Ovary (tissue), 9 donors: ENCODE data around the gene HMG20B. TPM values are rescaled to one million over a fixed set of nuclear protein-coding genes. Genes with fewer than 3 reads are reported as not detected.
A peak's percentile ranks its signal among the peaks of the same experiment; 100 is the strongest.

Experiments
- DNase-seq, 5 donors: peaks; one replicate each; pipeline ENCODE4 v3.0.0-alpha.2; 2019 to 2020
- H3K27ac ChIP-seq, 2 donors: fragments of 200-600 bp; one replicate each; pipeline versions ENCODE4 v1.5.1 to v1.8.0; 2019 to 2022
- H3K27me3 ChIP-seq: fragments of 200-600 bp; one replicate; pipeline ENCODE4 v1.8.0; 2022
- H3K36me3 ChIP-seq: fragments of 200-600 bp; sonication (generic); one replicate; pipeline ENCODE4 v1.5.1; 2019
- H3K4me1 ChIP-seq: one replicate; pipeline ENCODE4 v1.8.1; 2013; ENCODE audit warnings: mild to moderate bottlenecking, moderate library complexity; ENCODE audit not compliant: insufficient read depth
- H3K4me3 ChIP-seq: fragments of 200-600 bp; sonication (generic); one replicate; pipeline ENCODE4 v1.5.1; 2017
- H3K9me3 ChIP-seq, 2 donors: fragments of 200-600 bp in 1 of 2; sonication (generic) in 1 of 2; one replicate each; pipeline versions ENCODE4 v1.5.1 to v1.8.1; 2013 to 2019; ENCODE audit warnings: mild to moderate bottlenecking in 1 of 2, moderate library complexity in 1 of 2
- CTCF ChIP-seq, 3 donors: fragments of 450-650 bp in 2 of 3; fragments of 200-600 bp in 1 of 3; IDR thresholded peaks; one replicate each; pipeline versions ENCODE4 v1.5.1 to v1.8.0; 2016 to 2022; ENCODE audit warnings: antibody characterized with exemption in 3 of 3, mild to moderate bottlenecking in 1 of 3
- EP300 ChIP-seq: sonication (generic); formaldehyde crosslinking; IDR thresholded peaks from one replicate; pipeline ENCODE4 v1.6.1; 2017; ENCODE audit warnings: antibody characterized with exemption
- POLR2A ChIP-seq: fragments of 450-650 bp; IDR thresholded peaks from one replicate; pipeline ENCODE4 v1.6.1; 2017; ENCODE audit warnings: antibody characterized with exemption, mild to moderate bottlenecking, moderate library complexity
- WGBS, 3 donors: extraction: QIAGEN DNeasy Blood & Tissue Kit in 1 of 3; methylation state at CpG; one replicate each; pipeline versions ENCODE4 v1.1.5 to v1.1.7; 2013 to 2017; 5-methylcytosine and 5-hydroxymethylcytosine counted together
- intact Hi-C, 4 donors: fragments of 100-400 bp; cut with DNase I; formaldehyde crosslinking; loops; one replicate each; pipeline versions ENCODE4 v1.11.0 to v1.15.1; 2022 to 2023
- polyA plus RNA-seq, 2 donors: library from polyadenylated mRNA; stranded (reverse); fragments of 200-250 nt in 1 of 2; fragments of 350-450 nt in 1 of 2; fragmentation: Illumina TruSeq in 1 of 2; extraction: RNeasy Lipid Tissue Mini Kit (QIAGEN cat#74804) in 1 of 2; gene quantifications; one replicate each; pipeline ENCODE4 v1.2.3, GENCODE V29; 2013 to 2014
- total RNA-seq, 7 donors: library from RNA; depleted of rRNA in 2 of 7; stranded (reverse); fragments of >200 nt in 2 of 7; fragmentation: NEBNext Ultra II Directional in 3 of 7; extraction: Animal tissue kit (Norgen Biotek cat#: 25700) in 3 of 7; gene quantifications; one replicate each; pipeline versions ENCODE4 v1.1.0 to v1.2.4, GENCODE V29; 2016 to 2023
- donor health status: DM: no; HTN: no; CAD: no; lungs with moderate emphysema.
- donor health status: DM: no; HTN: no; CAD: no.
- donor health status: Bipolar disorder and iron deficiency.
- donor health status: DM: yes; HTN: yes; CAD: no.
- donor health status: DM: no; HTN: no; CAD: no.
- donor health status: DM: yes; HTN: yes; CAD: no.

Gene HMG20B
- total and polyA plus RNA-seq, 9 donors: 33.2 to 109 (median 60.3) TPM

DNA sequence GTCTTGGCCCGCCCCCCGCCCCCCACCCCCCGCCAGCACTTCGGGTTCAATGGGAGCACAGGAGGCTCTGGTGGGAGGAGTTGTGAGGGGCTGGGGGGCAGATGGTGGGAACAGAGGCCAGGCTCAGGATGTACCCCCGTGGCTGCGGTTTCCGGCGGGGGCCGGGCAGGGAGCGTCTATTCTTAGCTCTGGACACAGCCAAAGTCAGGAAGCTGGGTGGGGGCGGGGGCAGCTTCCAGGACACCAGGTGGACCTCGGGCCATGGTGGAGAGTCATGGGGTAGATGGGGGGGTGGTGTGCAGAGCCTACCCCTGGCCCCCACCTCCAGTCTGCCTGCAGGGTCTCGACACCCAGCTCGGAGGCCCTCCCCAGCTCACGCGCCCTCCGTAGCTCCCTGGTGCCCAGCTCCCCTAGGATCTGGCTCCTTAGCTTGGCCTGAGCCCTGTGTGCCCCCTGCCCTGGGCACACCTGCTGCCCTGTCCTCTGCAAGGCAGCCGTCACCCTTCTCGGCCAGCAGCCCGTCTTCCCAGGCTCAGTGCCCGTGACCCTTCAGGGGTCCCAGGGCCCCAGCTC, 36.1 kb downstream of the HMG20B start:
- Histone ChIP-seq H3K27me3 (no peaks in the 10 kb centered on the region), H3K4me3 (no peak overlapping the region), H3K27ac (no peak overlapping the region), H3K9me3 (no peaks in the 10 kb centered on the region), H3K4me1 (peaks cover 11% of the 10 kb centered on the region), H3K36me3 (no peaks in the 10 kb centered on the region)
- intact Hi-C loops: no loop called here
- 51 to 78% (median 52%) methylated on average over 15 to 21 of the region's 21 CpGs for WGBS, 3 donors
- no peak for TF ChIP-seq CTCF (IDR thresholded peaks at IDR 0.05)
- no peak for TF ChIP-seq EP300
- TF ChIP-seq POLR2A: no peak
- DNase-seq: peak in 4 of 5 donors; percentile 29 to 51 (median 36)

DNA sequence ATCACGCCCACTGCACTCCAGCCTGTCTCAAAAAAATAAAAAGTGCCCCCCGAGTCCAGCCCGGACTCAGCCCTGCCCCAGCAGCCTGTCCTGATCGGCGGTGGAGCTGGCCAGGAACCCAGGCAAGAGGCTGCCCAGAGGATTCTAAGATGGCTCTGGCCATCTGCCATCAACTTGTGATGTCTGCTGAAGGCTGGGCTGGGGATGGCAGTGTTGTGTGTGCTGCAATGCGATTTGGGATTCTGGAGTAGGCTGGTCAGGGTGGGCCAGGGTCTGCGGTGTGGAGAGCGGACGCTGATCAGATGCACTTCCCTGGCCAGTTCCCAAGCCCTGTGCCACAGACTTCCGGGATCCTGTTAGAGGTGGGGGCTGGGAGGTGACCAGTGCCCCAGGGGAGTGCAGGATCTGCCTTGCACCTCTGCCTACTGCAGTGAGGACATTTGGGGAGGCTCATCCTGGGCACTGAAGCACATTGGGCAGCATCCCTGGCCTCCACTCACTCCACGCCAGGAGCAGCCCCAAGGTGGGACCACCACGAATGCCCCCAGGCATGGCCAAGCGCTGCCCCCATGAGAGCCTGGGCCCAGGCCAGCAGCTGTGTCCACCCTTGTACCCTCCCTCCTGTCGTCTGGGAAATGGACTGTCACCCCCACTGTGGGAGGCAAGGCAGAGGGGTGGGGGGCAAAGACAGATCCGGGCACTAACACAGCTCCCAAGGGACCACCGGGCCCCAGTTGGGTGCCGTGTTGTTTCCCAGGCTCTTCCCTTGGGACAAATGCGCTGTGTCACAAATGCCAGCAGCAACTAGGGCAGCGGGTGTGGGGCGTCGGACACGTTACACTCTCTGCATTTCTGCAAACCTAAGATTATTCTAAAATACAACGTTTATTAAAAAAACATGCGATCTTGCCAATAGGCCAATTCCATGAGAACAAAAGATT, 37.3 kb downstream of the HMG20B start:
- no peak for TF ChIP-seq CTCF (IDR thresholded peaks at IDR 0.05)
- TF ChIP-seq EP300: no peak
- TF ChIP-seq POLR2A: no peak
- H3K4me1 ChIP-seq: peaks cover 11% of the 10 kb centered on the region
- WGBS, 3 donors: 65 to 72% (median 67%) methylated on average over 21 to 24 of the region's 24 CpGs
- no peak overlapping the region for H3K27ac ChIP-seq
- no peaks in the 10 kb centered on the region for H3K36me3 ChIP-seq
- no peaks in the 10 kb centered on the region for H3K27me3 ChIP-seq
- H3K4me3 ChIP-seq: no peak overlapping the region
- peak in 3 of 5 donors; percentile 23 to 41 (median 31) for DNase-seq
- no peaks in the 10 kb centered on the region for H3K9me3 ChIP-seq
- intact Hi-C loops: loop anchor here in 2 of 4 donors (10.0 kb wide), 2 partner anchors 65 to 285 kb away; no protein-coding TSS in a partner anchor

DNA sequence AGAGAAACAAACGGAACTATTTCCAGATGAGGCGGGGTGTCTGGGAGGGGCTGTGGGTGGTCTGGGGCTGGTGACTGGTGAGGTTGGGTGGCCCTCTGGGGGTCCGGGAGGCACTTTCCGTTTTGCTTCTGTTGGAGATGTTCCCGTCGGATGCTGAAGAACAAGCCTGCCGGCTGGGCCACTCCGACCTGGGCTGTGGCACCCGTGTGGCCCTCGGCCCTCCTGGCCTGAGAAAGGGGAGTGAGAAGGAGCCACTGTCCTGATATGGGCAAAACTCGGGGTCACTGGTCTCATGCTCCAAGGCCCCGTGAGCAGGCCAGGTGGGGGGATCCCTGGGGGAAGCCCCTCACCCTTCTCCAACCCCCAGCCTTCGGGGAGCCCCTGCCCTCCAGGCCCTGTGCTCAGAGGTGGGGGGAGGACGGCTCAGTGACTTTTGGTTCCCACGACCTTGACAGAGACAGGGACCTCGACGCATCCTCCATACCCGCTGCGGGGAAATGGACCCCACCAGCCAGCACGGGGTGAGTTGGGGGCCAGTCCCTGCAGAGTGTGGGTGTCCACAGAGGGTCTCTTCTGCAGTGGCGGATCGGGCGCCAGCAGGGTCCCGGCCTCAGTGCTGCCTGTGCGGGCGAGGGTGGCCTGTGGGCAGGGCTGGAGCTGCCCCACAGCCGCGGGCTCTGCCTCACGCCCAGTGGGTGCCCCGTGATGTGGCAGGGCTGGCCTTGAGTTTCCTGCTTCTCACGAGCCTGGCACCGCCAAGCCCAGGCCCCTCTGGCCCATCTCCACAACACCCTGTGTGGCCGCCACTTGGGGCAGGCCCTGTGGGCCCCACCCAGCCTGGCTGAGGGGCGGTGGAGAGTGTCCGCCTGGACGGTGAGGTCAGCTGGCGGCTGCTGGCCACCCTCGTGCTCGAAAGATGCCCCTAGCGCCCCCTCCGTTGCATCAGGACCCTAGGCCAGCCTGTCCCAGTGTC, 38.3 kb downstream of the HMG20B start:
- Histone ChIP-seq H3K4me3 (no peak overlapping the region), H3K27ac (no peak overlapping the region), H3K9me3 (no peaks in the 10 kb centered on the region), H3K4me1 (peaks cover 11% of the 10 kb centered on the region), H3K27me3 (no peaks in the 10 kb centered on the region), H3K36me3 (no peaks in the 10 kb centered on the region)
- intact Hi-C loops: loop anchor here in 2 of 4 donors (10.0 kb wide), 2 partner anchors 66 to 286 kb away; no protein-coding TSS in a partner anchor
- WGBS, 3 donors: 76 to 77% (median 76%) methylated on average over 39 to 41 of the region's 41 CpGs
- TF ChIP-seq POLR2A: no peak
- no peak for TF ChIP-seq CTCF (IDR thresholded peaks at IDR 0.05)
- no peak for TF ChIP-seq EP300
- DNase-seq: peak in 3 of 5 donors; percentile 27 to 41 (median 29)

- WGBS, 3 donors: 93 to 97% (median 95%) methylated on average over 36 of the region's 36 CpGs
- intact Hi-C loops: loop anchor here in 2 of 4 donors (10.0 kb wide), 2 partner anchors 67 to 287 kb away; no protein-coding TSS in a partner anchor
- peaks cover 11% of the 10 kb centered on the region for H3K4me1 ChIP-seq
- DNase-seq: peak in 4 of 5 donors; percentile 23 to 34 (median 28)
- TF ChIP-seq CTCF (IDR thresholded peaks at IDR 0.05): no peak
- no peak for TF ChIP-seq EP300
- TF ChIP-seq POLR2A: no peak
- no peaks in the 10 kb centered on the region for H3K9me3 ChIP-seq
- no peaks in the 10 kb centered on the region for H3K36me3 ChIP-seq
- no peak overlapping the region for H3K27ac ChIP-seq
- no peaks in the 10 kb centered on the region for H3K27me3 ChIP-seq
- no peak overlapping the region for H3K4me3 ChIP-seq
Measured at GRCh38 chr19:3611841-3612240, 39.1 kb downstream of the HMG20B start.
